SK-N-SH (cell line): ENCODE data around the gene IL4R. TPM values are rescaled to one million over a fixed set of nuclear protein-coding genes. Genes with fewer than 3 reads are reported as not detected.

Experiments
- CTCF ChIA-PET: fragments of 300-600, 350-600 bp; formaldehyde crosslinking; extraction: SDS; loops from one replicate; lab custom pipeline; 2021; lab: Yijun Ruan, JAX
- POLR2A ChIA-PET: fragments of 350-600 bp; sonication (Branson Sonifier 250); formaldehyde crosslinking; extraction: SDS; loops from one replicate; lab custom pipeline; 2020; ENCODE audit warnings: antibody characterized with exemption, inconsistent platforms; lab: Yijun Ruan, JAX
- DNase-seq: peaks from one replicate; pipeline ENCODE4 v3.0.0; 2012
- H2AFZ ChIP-seq: fragments of 200-600 bp; sonication (generic); 2 replicates; pipeline ENCODE4 v1.8.1; 2016; ENCODE audit warnings: antibody characterized with exemption, mild to moderate bottlenecking, low read depth
- H3F3A ChIP-seq: fragments of 200-600 bp; sonication (generic); replicated peaks from 2 replicates; pipeline ENCODE3; 2016; ENCODE audit warnings: antibody characterized with exemption, mild to moderate bottlenecking; ENCODE audit not compliant: insufficient read depth
- H3K27ac ChIP-seq, 2 experiments: fragments of 200-500 bp in 1 of 2; fragments of 200-600 bp in 1 of 2; sonication (Bioruptor generic) in 1 of 2; sonication (generic), shearing (Covaris generic) in 1 of 2; 2 replicates each; pipeline versions ENCODE4 v1.5.1 to v1.6.1; 2014 to 2016; ENCODE audit warnings: low read depth in 2 of 2, inconsistent platforms in 1 of 2, low read length in 1 of 2, mild to moderate bottlenecking in 1 of 2, mixed read lengths in 1 of 2
- H3K27me3 ChIP-seq: fragments of 200-600 bp; sonication (generic), shearing (Covaris generic); 2 replicates; pipeline ENCODE4 v1.6.1; 2016; ENCODE audit warnings: mixed run types; ENCODE audit not compliant: insufficient read depth
- H3K36me3 ChIP-seq, 2 experiments: fragments of 200-500 bp in 1 of 2; fragments of 200-600 bp in 1 of 2; sonication (Bioruptor generic) in 1 of 2; sonication (generic) in 1 of 2; replicated peaks in 1 of 2; 2 replicates each; pipeline versions ENCODE3 to v1.5.1; 2014 to 2016; ENCODE audit warnings: low read length in 1 of 2, mild to moderate bottlenecking in 1 of 2; ENCODE audit not compliant: insufficient read depth in 2 of 2, control insufficient read depth in 1 of 2
- H3K4me1 ChIP-seq, 2 experiments: fragments of 200-500 bp in 1 of 2; fragments of 200-600 bp in 1 of 2; sonication (Bioruptor generic) in 1 of 2; sonication (generic), shearing (Covaris generic) in 1 of 2; 2 replicates each; pipeline versions ENCODE4 v1.5.1 to v1.6.1; 2014 to 2016; ENCODE audit warnings: low read depth in 1 of 2, low read length in 1 of 2, mixed run types in 1 of 2; ENCODE audit not compliant: insufficient read depth in 2 of 2, control insufficient read depth in 1 of 2
- H3K4me2 ChIP-seq: fragments of 200-600 bp; sonication (generic), shearing (Covaris generic); 2 replicates; pipeline ENCODE4 v1.6.1; 2017; ENCODE audit warnings: mixed run types
- H3K4me3 ChIP-seq, 2 experiments: fragments of 200-500 bp in 1 of 2; fragments of 200-600 bp in 1 of 2; sonication (Bioruptor generic) in 1 of 2; sonication (generic), shearing (Covaris generic) in 1 of 2; 2 replicates each; pipeline versions ENCODE4 v1.5.1 to v1.8.1; 2014 to 2016; ENCODE audit warnings: low read depth in 2 of 2, inconsistent platforms in 1 of 2, low read length in 1 of 2, mild to moderate bottlenecking in 1 of 2, mixed read lengths in 1 of 2, moderate library complexity in 1 of 2
- H3K79me2 ChIP-seq: fragments of 200-600 bp; sonication (generic); 2 replicates; pipeline ENCODE4 v1.8.1; 2017; ENCODE audit warnings: mild to moderate bottlenecking; ENCODE audit not compliant: insufficient read depth
- H3K9ac ChIP-seq: fragments of 200-600 bp; sonication (generic); 2 replicates; pipeline ENCODE4 v1.6.1; 2017; ENCODE audit warnings: mixed run types
- H3K9me2 ChIP-seq: fragments of 200-600 bp; sonication (generic); 2 replicates; pipeline ENCODE4 v1.6.1; 2017; ENCODE audit warnings: mixed run types
- H3K9me3 ChIP-seq: fragments of 200-600 bp; sonication (generic); 2 replicates; pipeline ENCODE4 v1.6.1; 2017; ENCODE audit warnings: mixed run types, mild to moderate bottlenecking, moderate library complexity
- H4K20me1 ChIP-seq: fragments of 200-600 bp; sonication (generic); 2 replicates; pipeline ENCODE4 v1.6.1; 2017; ENCODE audit warnings: mild to moderate bottlenecking, mixed run types; ENCODE audit not compliant: insufficient read depth
- EP300 ChIP-seq, 2 experiments: IDR thresholded peaks; 2 replicates each; pipeline versions ENCODE4 v1.4.0 to v1.6.1; 2012; ENCODE audit warnings: borderline replicate concordance in 1 of 2, low read depth in 1 of 2, low read length in 1 of 2
- FOSL2 ChIP-seq: IDR thresholded peaks from 2 replicates; pipeline ENCODE4 v1.4.0; 2012; ENCODE audit warnings: low read depth, mild to moderate bottlenecking, moderate library complexity, borderline replicate concordance
- FOXM1 ChIP-seq: IDR thresholded peaks from 2 replicates; pipeline ENCODE4 v1.4.0; 2012; ENCODE audit warnings: low read depth, mild to moderate bottlenecking
- MEF2A ChIP-seq: IDR thresholded peaks from 2 replicates; pipeline ENCODE4 v1.4.0; 2012; ENCODE audit warnings: low read depth, borderline replicate concordance
- MXI1 ChIP-seq: IDR thresholded peaks from 2 replicates; pipeline ENCODE4 v1.6.1; 2012; ENCODE audit warnings: mild to moderate bottlenecking, low read depth, low read length, improper control_type of control experiment
- NFIC ChIP-seq: IDR thresholded peaks from 2 replicates; pipeline ENCODE4 v1.4.0; 2012; ENCODE audit warnings: borderline replicate concordance
- NRF1 ChIP-seq: IDR thresholded peaks from 2 replicates; pipeline ENCODE4 v1.6.1; 2012; ENCODE audit warnings: low read depth, mild to moderate bottlenecking, low read length
- PBX3 ChIP-seq: IDR thresholded peaks from 2 replicates; pipeline ENCODE4; 2012
- POLR2AphosphoS5 ChIP-seq: IDR thresholded peaks from 2 replicates; pipeline ENCODE4 v1.6.1; 2012; ENCODE audit warnings: low read depth, low read length
- RCOR1 ChIP-seq: fragments of 150-350 bp; IDR thresholded peaks from 2 replicates; pipeline ENCODE4 v1.6.1; 2017; ENCODE audit warnings: antibody characterized with exemption, low read length
- RFX5 ChIP-seq: IDR thresholded peaks from 2 replicates; pipeline ENCODE4 v1.6.1; 2012; ENCODE audit warnings: mild to moderate bottlenecking, improper control_type of control experiment, low read length
- SMC3 ChIP-seq: IDR thresholded peaks from 2 replicates; pipeline ENCODE4 v1.6.1; 2012; ENCODE audit warnings: low read depth, low read length, improper control_type of control experiment
- TAF1 ChIP-seq: IDR thresholded peaks from 2 replicates; pipeline ENCODE4 v1.6.1; 2012; ENCODE audit warnings: low read depth, mild to moderate bottlenecking, low read length, moderate library complexity, borderline replicate concordance
- TEAD4 ChIP-seq: IDR thresholded peaks from 2 replicates; pipeline ENCODE4 v1.4.0; 2012; ENCODE audit warnings: mild to moderate bottlenecking, borderline replicate concordance; ENCODE audit not compliant: insufficient read depth
- WGBS: methylation state at CpG from one replicate; pipeline ENCODE4 v1.1.6; 2017; ENCODE audit warnings: low lambda C conversion rate; 5-methylcytosine and 5-hydroxymethylcytosine counted together
- polyA plus RNA-seq, 3 experiments: library from polyadenylated mRNA; depleted of rRNA; stranded (reverse); fragments of >200 nt; gene quantifications; 2 replicates each; pipeline ENCODE4 v1.2.3, GENCODE V29; 2012
- TF ChIP-seq, protein P1 (sequence below): IDR thresholded peaks from 2 replicates; pipeline ENCODE4 v1.4.0; 2012; ENCODE audit warnings: low read depth, borderline replicate concordance
- TF ChIP-seq, protein P2 (sequence below): IDR thresholded peaks from 2 replicates; pipeline ENCODE4 v1.6.1; 2012; ENCODE audit warnings: mild to moderate bottlenecking, low read depth, low read length, moderate library complexity
- TF ChIP-seq, protein P3 (sequence below): IDR thresholded peaks from 2 replicates; pipeline ENCODE4 v1.4.0; 2012; ENCODE audit warnings: low read depth

Gene IL4R
- polyA plus RNA-seq, 1 of the 3 experiments (the other 2 are of a cell fraction): 16.1 TPM

- Histone ChIP-seq H4K20me1 (no peaks in the 10 kb centered on the region), H3K4me3 (no peak overlapping the region), H3K36me3 (peaks cover 0 to 9% of the 10 kb centered on the region in 2 experiments), H3K9me3 (no peaks in the 10 kb centered on the region), H3K27ac (peak overlapping the region in 1 of 2 experiments; percentile 77; a peak in 2 of 4 replicates), H3K9ac (no peak overlapping the region), H3K9me2 (no peaks in the 10 kb centered on the region), H3K4me2 (no peak overlapping the region), H3K79me2 (no peaks in the 10 kb centered on the region), H2AFZ (no peak overlapping the region), H3K4me1 (peaks cover 0 to 10% of the 10 kb centered on the region in 2 experiments; a peak in 2 of 4 replicates), H3K27me3 (no peaks in the 10 kb centered on the region), H3F3A (peaks cover 16% of the 10 kb centered on the region)
- CTCF ChIA-PET: interaction anchor here (1.6 kb wide), 1 partner anchor 172 kb away, joined by 3 read pairs; no protein-coding TSS in a partner anchor
- TF ChIP-seq TAF1 (no peak), MEF2A (no peak), EP300 (IDR thresholded peaks at IDR 0.05; ENCODE audit: borderline replicate concordance in 1 of 2, low read depth in 1 of 2, low read length in 1 of 2) (no peak), MXI1 (no peak), FOSL2 (no peak), RFX5 (no peak), RCOR1 (no peak), SMC3 (no peak), FOXM1 (no peak), NFIC (no peak), PBX3 (no peak), NRF1 (no peak), POLR2AphosphoS5 (no peak), TEAD4 (no peak)
- TF ChIP-seq, protein P1, sequence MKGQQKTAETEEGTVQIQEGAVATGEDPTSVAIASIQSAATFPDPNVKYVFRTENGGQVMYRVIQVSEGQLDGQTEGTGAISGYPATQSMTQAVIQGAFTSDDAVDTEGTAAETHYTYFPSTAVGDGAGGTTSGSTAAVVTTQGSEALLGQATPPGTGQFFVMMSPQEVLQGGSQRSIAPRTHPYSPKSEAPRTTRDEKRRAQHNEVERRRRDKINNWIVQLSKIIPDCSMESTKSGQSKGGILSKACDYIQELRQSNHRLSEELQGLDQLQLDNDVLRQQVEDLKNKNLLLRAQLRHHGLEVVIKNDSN: no peak
- TF ChIP-seq, protein P2, sequence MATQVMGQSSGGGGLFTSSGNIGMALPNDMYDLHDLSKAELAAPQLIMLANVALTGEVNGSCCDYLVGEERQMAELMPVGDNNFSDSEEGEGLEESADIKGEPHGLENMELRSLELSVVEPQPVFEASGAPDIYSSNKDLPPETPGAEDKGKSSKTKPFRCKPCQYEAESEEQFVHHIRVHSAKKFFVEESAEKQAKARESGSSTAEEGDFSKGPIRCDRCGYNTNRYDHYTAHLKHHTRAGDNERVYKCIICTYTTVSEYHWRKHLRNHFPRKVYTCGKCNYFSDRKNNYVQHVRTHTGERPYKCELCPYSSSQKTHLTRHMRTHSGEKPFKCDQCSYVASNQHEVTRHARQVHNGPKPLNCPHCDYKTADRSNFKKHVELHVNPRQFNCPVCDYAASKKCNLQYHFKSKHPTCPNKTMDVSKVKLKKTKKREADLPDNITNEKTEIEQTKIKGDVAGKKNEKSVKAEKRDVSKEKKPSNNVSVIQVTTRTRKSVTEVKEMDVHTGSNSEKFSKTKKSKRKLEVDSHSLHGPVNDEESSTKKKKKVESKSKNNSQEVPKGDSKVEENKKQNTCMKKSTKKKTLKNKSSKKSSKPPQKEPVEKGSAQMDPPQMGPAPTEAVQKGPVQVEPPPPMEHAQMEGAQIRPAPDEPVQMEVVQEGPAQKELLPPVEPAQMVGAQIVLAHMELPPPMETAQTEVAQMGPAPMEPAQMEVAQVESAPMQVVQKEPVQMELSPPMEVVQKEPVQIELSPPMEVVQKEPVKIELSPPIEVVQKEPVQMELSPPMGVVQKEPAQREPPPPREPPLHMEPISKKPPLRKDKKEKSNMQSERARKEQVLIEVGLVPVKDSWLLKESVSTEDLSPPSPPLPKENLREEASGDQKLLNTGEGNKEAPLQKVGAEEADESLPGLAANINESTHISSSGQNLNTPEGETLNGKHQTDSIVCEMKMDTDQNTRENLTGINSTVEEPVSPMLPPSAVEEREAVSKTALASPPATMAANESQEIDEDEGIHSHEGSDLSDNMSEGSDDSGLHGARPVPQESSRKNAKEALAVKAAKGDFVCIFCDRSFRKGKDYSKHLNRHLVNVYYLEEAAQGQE: no peak
- TF ChIP-seq, protein P3, sequence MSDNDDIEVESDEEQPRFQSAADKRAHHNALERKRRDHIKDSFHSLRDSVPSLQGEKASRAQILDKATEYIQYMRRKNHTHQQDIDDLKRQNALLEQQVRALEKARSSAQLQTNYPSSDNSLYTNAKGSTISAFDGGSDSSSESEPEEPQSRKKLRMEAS: no peak
- POLR2A ChIA-PET: no interaction called here
- WGBS: 48% methylated on average over 6 of the region's 6 CpGs
- DNase-seq: no peak
Observed at GRCh38 chr16:27406511-27407128, 92.8 kb downstream of the IL4R start.
